WI38 (cell line): ENCODE data around the gene RNU6-1.

Source experiments
- H3K4me3 ChIP-seq: 2 replicates; pipeline ENCODE4 v1.5.1; 2011; ENCODE audit warnings: low read depth, mild to moderate bottlenecking, control low read depth, low read length
- TF ChIP-seq, protein P1 (sequence below): IDR thresholded peaks from 2 replicates; pipeline ENCODE4 v1.5.1; 2012; ENCODE audit warnings: low read depth, mild to moderate bottlenecking, control low read depth, low read length

RNU6-1 gene

GRCh38 chr15:67823314-67824196 lies 16.3 kb downstream of the RNU6-1 start:
- TF ChIP-seq, protein P1, sequence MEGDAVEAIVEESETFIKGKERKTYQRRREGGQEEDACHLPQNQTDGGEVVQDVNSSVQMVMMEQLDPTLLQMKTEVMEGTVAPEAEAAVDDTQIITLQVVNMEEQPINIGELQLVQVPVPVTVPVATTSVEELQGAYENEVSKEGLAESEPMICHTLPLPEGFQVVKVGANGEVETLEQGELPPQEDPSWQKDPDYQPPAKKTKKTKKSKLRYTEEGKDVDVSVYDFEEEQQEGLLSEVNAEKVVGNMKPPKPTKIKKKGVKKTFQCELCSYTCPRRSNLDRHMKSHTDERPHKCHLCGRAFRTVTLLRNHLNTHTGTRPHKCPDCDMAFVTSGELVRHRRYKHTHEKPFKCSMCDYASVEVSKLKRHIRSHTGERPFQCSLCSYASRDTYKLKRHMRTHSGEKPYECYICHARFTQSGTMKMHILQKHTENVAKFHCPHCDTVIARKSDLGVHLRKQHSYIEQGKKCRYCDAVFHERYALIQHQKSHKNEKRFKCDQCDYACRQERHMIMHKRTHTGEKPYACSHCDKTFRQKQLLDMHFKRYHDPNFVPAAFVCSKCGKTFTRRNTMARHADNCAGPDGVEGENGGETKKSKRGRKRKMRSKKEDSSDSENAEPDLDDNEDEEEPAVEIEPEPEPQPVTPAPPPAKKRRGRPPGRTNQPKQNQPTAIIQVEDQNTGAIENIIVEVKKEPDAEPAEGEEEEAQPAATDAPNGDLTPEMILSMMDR: no peak
- no peak overlapping the region for H3K4me3 ChIP-seq

GRCh38 chr15:67822537-67823313 lies 17.1 kb downstream of the RNU6-1 start:
- TF ChIP-seq, protein P1: no peak
- no peak overlapping the region for H3K4me3 ChIP-seq

- TF ChIP-seq, protein P1: no peak
- H3K4me3 ChIP-seq: no peak overlapping the region
Measured at GRCh38 chr15:67821784-67822440, 17.9 kb downstream of the RNU6-1 start.

DNA sequence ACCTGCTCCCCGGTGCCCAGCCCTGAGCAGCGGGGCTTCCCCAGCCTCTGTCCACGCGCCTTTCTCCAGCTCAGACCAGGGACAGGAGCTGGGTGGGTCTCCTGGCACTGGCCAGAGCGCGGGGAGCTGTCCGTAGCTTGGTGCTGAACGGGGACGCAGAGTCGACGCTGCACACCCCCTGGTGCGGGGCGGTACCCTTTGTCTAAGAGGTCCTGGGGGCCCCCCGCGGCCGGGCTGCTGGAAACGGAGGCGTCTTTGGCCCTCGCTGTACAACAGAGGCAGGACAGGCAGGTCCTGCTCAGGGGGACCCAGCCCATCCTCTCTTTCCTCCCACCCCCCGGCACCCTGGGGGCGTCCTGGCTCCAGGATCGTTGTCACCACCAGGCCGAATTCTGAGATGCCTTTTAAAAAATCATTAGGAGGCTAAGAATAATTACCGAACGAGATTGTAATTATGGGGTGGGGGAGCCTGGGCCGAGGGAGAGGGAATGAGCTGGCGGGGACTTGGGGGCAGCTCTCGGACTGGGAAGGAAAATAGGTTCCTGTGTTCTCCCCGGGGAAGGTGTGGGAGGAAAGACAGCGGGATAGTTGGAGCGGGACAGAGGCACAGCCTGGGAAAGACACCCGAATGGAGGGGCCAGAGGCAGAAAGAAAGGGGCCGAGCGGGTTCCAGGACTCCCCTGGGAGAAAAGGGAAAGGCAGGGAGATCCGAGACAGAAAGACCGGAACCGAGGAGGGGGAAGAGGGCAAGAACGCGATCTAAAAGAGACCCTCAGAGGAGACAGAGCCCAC lies 18.7 kb downstream of the RNU6-1 start:
- H3K4me3 ChIP-seq: no peak overlapping the region
- TF ChIP-seq, protein P1: no peak

DNA sequence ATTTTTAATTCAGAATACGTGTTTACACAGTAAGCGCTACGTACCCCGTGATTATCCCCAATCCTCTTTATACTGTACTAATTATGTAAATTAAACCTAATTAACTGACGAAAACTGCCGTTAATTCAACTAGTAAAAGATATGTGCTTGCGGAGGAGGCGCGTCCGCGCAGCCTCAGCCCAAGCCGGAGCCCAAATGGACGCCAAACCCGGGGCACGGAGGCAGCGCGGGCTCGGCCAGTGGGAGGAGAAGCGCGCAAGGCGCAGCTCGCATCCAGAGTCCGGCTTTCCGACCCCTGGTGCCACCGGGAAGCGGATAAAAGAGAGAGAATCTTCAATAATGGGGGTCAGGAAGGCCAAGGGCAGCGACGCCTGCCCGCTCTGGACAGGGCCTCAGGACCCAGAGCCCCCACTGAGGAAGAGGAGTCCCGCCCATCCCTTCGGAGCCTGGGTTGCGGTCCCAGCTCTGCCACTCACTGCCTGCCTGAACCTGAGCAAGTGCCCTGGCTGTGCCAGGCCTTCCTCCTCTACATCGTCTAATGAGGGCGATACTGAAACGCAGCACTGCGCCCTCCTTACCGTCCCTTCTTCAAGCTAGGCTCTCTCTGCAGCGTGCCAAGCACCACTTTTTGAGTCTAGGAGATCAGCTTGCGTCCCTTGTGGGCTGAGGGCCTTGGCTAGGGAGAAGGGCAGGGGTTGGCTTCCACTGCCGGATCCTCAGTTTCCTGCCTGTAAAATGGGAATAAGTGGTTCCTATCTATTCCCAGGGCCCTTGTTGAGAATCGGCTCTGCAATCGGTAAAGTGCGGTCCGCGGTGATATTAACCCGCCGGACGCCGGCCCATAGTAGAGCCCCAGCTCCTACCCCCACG lies 19.5 kb downstream of the RNU6-1 start:
- no peak overlapping the region for H3K4me3 ChIP-seq
- TF ChIP-seq, protein P1: no peak

- H3K4me3 ChIP-seq: no peak overlapping the region
Measured at GRCh38 chr15:67819636-67820035, 20.2 kb downstream of the RNU6-1 start.

More at GRCh38 chr15:67819636-67820035, 20.2 kb downstream of the RNU6-1 start:
- TF ChIP-seq, protein P1: no peak
